CD14-positive monocyte (primary cell): ENCODE data around the gene CACTIN. TPM values are rescaled to one million over a fixed set of nuclear protein-coding genes. Genes with fewer than 3 reads are reported as not detected.

Experiments
- DNase-seq, 3 donors: peaks; one replicate each; pipeline ENCODE4 v3.0.0-alpha.2; 2011 to 2022
- H2AFZ ChIP-seq: 2 replicates; pipeline ENCODE4 v1.6.0; 2012; ENCODE audit warnings: mild to moderate bottlenecking, low read depth, low read length, inconsistent platforms; ENCODE audit not compliant: insufficient read depth, poor library complexity, severe bottlenecking
- H3K27ac ChIP-seq, 2 donors: 1 replicate in 1 of 2; 2 replicates in 1 of 2; pipeline ENCODE4 v1.5.1; 2012 to 2013; ENCODE audit warnings: low read length in 2 of 2, control low read depth in 1 of 2, inconsistent platforms in 1 of 2, low read depth in 1 of 2, mild to moderate bottlenecking in 1 of 2
- H3K27me3 ChIP-seq, 2 donors: one replicate each; pipeline versions ENCODE4 v1.6.0 to v1.6.1; 2011 to 2013; ENCODE audit warnings: low read length in 2 of 2; ENCODE audit not compliant: control insufficient read depth in 2 of 2, insufficient read depth in 2 of 2
- H3K36me3 ChIP-seq, 2 donors: replicated peaks in 1 of 2; 1 replicate in 1 of 2; 2 replicates in 1 of 2; pipeline versions ENCODE4 v1.5.1 to v1.6.1; 2012 to 2013; ENCODE audit warnings: low read length in 2 of 2, control low read depth in 1 of 2, inconsistent platforms in 1 of 2, mild to moderate bottlenecking in 1 of 2; ENCODE audit not compliant: insufficient read depth in 2 of 2, control insufficient read depth in 1 of 2
- H3K4me1 ChIP-seq, 2 donors: 1 replicate in 1 of 2; 2 replicates in 1 of 2; pipeline versions ENCODE4 v1.5.1 to v1.6.1; 2012 to 2013; ENCODE audit warnings: low read length in 2 of 2, control low read depth in 1 of 2, inconsistent platforms in 1 of 2, mild to moderate bottlenecking in 1 of 2, moderate library complexity in 1 of 2; ENCODE audit not compliant: insufficient read depth in 2 of 2, control insufficient read depth in 1 of 2
- H3K4me2 ChIP-seq: replicated peaks from 2 replicates; pipeline ENCODE3; 2012; ENCODE audit warnings: low read length, moderate library complexity, mild to moderate bottlenecking; ENCODE audit not compliant: poor library complexity, severe bottlenecking; ENCODE audit errors: extremely low read depth
- H3K4me3 ChIP-seq, 3 experiments: fragments of 200-600 bp in 1 of 3; sonication (generic) in 1 of 3; replicated peaks in 1 of 3; 1 replicate in 2 of 3; 2 replicates in 1 of 3; pipeline ENCODE4 v1.5.1; 2011 to 2013; ENCODE audit warnings: low read length in 3 of 3, mild to moderate bottlenecking in 3 of 3, control low read depth in 2 of 3, low read depth in 2 of 3, inconsistent platforms in 1 of 3, moderate library complexity in 1 of 3
- H3K79me2 ChIP-seq: 2 replicates; pipeline ENCODE4 v1.6.0; 2012; ENCODE audit warnings: mild to moderate bottlenecking, control low read depth, inconsistent platforms, low read length, moderate library complexity; ENCODE audit not compliant: insufficient read depth
- H3K9ac ChIP-seq: 2 replicates; pipeline ENCODE4 v1.6.0; 2017; ENCODE audit warnings: low read length, mild to moderate bottlenecking; ENCODE audit not compliant: insufficient read depth, poor library complexity, severe bottlenecking
- H3K9me3 ChIP-seq, 2 donors: replicated peaks in 1 of 2; 1 replicate in 1 of 2; 2 replicates in 1 of 2; pipeline versions ENCODE4 v1.5.1 to v1.6.1; 2012 to 2013; ENCODE audit warnings: low read length in 2 of 2, control low read depth in 1 of 2; ENCODE audit not compliant: control insufficient read depth in 1 of 2, insufficient read depth in 1 of 2
- H4K20me1 ChIP-seq: 2 replicates; pipeline ENCODE4 v1.6.0; 2012; ENCODE audit warnings: mild to moderate bottlenecking, low read length, control low read depth, moderate library complexity; ENCODE audit not compliant: insufficient read depth
- H3K27ac Mint-ChIP-seq, 7 donors: one replicate each; pipeline ENCODE4 v1.8.0; 2020; ENCODE audit warnings: mild to moderate bottlenecking in 7 of 7, mixed read lengths in 7 of 7, moderate library complexity in 6 of 7, inconsistent platforms in 2 of 7
- H3K27me3 Mint-ChIP-seq, 3 donors: one replicate each; pipeline ENCODE4 v1.8.0; 2021 to 2022; ENCODE audit warnings: low read depth in 3 of 3, mild to moderate bottlenecking in 3 of 3, mixed read lengths in 3 of 3, moderate library complexity in 3 of 3, inconsistent platforms in 1 of 3
- H3K36me3 Mint-ChIP-seq, 2 donors: one replicate each; pipeline ENCODE4 v1.8.0; 2020; ENCODE audit warnings: mixed read lengths in 2 of 2, inconsistent platforms in 1 of 2, mild to moderate bottlenecking in 1 of 2
- H3K4me1 Mint-ChIP-seq: one replicate; pipeline ENCODE4 v1.8.0; 2020; ENCODE audit warnings: mild to moderate bottlenecking, mixed read lengths
- H3K4me3 Mint-ChIP-seq, 2 donors: one replicate each; pipeline ENCODE4 v1.8.0; 2020; ENCODE audit warnings: mild to moderate bottlenecking in 2 of 2, mixed read lengths in 2 of 2, moderate library complexity in 1 of 2
- H3K9me3 Mint-ChIP-seq, 7 donors: one replicate each; pipeline ENCODE4 v1.8.0; 2020 to 2022; ENCODE audit warnings: mixed read lengths in 7 of 7, mild to moderate bottlenecking in 6 of 7, moderate library complexity in 6 of 7, inconsistent platforms in 2 of 7
- WGBS: methylation state at CpG from one replicate; pipeline ENCODE4 v1.1.5; 2013; ENCODE audit warnings: missing lambda C conversion rate; ENCODE audit not compliant: insufficient coverage; 5-methylcytosine and 5-hydroxymethylcytosine counted together
- intact Hi-C, 2 donors: fragments of 100-400 bp; cut with micrococcal nuclease; formaldehyde crosslinking; loops; one replicate each; pipeline versions ENCODE4 v1.15.0 to v1.15.1; 2023
- polyA plus RNA-seq, 3 donors: library from polyadenylated mRNA; depleted of rRNA in 1 of 3; unstranded in 2 of 3; stranded (reverse) in 1 of 3; fragments of 300-500 nt in 2 of 3; fragments of >200 nt in 1 of 3; fragmentation: Illumina TruSeq in 2 of 3; gene quantifications; 1 replicate in 2 of 3; 2 replicates in 1 of 3; pipeline ENCODE4 v1.2.3, GENCODE V29; 2012 to 2021
- TF ChIP-seq, protein P1 (sequence below): fragments of 200-600 bp; IDR thresholded peaks from one replicate; pipeline ENCODE4 v1.8.0; 2022; ENCODE audit warnings: antibody characterized with exemption, mild to moderate bottlenecking

The CACTIN gene
- polyA plus RNA-seq, 3 donors: 2.5 to 19.4 (median 3.0) TPM

DNA sequence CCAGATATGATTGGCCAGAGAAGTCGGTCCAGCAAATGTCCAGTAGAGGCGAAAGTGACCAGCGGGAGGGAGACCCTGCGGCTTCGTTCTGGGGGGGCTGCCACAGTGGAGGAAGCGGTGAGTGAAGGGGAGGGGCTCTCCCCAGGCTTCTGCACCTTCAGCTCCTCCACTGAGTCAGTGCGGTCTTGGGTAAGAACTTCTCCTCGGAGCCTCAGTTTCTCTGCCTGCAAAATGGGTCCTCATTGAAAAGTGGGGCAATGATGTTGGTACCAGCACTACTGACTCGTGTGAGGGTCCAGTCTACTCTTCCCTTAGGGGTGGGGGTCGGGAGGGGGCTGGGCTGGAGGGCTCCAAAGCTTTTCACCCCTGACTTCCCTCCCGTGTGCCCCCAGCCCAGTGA, 37.2 kb downstream of the CACTIN start:
- TF ChIP-seq, protein P1, sequence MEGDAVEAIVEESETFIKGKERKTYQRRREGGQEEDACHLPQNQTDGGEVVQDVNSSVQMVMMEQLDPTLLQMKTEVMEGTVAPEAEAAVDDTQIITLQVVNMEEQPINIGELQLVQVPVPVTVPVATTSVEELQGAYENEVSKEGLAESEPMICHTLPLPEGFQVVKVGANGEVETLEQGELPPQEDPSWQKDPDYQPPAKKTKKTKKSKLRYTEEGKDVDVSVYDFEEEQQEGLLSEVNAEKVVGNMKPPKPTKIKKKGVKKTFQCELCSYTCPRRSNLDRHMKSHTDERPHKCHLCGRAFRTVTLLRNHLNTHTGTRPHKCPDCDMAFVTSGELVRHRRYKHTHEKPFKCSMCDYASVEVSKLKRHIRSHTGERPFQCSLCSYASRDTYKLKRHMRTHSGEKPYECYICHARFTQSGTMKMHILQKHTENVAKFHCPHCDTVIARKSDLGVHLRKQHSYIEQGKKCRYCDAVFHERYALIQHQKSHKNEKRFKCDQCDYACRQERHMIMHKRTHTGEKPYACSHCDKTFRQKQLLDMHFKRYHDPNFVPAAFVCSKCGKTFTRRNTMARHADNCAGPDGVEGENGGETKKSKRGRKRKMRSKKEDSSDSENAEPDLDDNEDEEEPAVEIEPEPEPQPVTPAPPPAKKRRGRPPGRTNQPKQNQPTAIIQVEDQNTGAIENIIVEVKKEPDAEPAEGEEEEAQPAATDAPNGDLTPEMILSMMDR: no peak

DNA sequence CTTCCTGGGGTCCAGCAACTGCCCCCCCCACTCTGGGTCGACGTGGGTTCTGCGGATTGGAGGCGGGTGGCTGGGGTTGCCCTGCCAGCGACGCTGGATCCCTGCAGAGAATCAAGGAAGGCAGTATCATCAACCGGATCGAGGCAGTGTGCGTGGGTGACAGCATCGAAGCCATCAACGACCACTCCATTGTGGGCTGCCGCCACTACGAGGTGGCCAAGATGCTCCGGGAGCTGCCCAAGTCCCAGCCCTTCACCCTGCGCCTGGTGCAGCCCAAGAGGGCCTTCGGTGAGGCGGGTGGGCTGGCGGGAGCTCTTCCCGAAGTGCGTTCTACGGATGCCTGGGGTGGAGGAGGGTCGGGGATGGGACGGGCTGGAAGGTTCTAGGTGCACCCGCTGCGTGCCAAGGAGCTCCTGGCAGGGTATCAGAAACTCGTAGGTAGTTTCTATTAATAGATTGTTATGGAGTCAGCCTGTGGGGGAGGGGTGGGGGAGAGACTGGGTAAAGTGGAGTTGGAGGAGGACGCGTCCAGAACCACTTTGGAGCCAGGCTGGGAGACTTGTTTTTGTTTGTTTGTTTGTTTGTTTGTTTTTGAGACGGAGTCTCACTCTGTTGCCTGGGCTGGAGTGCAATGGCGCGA, 39.8 kb downstream of the CACTIN start:
- Histone ChIP-seq H3K79me2 (no peaks in the 10 kb centered on the region), H3K27me3 (peaks cover 5 to 20% of the 10 kb centered on the region in 2 donors), H3K4me1 (peaks cover 5 to 11% of the 10 kb centered on the region in 2 donors), H3K27ac (no peak overlapping the region), H2AFZ (no peak overlapping the region), H3K4me3 (no peak overlapping the region), H3K9me3 (peaks cover 5 to 12% of the 10 kb centered on the region in 2 donors), H3K9ac (no peak overlapping the region), H3K36me3 (no peaks in the 10 kb centered on the region), H4K20me1 (no peaks in the 10 kb centered on the region), H3K4me2 (no peak overlapping the region)
- intact Hi-C loops: no loop called here
- Mint-ChIP-seq H3K9me3 (peaks cover 5 to 17% (median 9%) of the 10 kb centered on the region in 7 donors), H3K27me3 (peaks cover 22 to 34% (median 28%) of the 10 kb centered on the region in 3 donors), H3K4me3 (peak overlapping the region in 1 of 2 donors; percentile 26), H3K27ac (no peak overlapping the region), H3K4me1 (no peaks in the 10 kb centered on the region), H3K36me3 (no peaks in the 10 kb centered on the region)
- 92% methylated on average over 29 of the region's 31 CpGs for WGBS
- TF ChIP-seq, protein P1: no peak
- no peak for DNase-seq

More for the DNA sequence above, 37.2 kb downstream of the CACTIN start:
- H3K27ac Mint-ChIP-seq: no peak overlapping the region
- H2AFZ ChIP-seq: no peak overlapping the region
- H3K4me3 ChIP-seq: no peak overlapping the region
- no peak overlapping the region for H3K4me3 Mint-ChIP-seq
- peaks cover 5 to 12% of the 10 kb centered on the region in 2 donors for H3K9me3 ChIP-seq
- WGBS: 94% methylated on average over 7 of the region's 11 CpGs
- peaks cover 5 to 20% (median 11%) of the 10 kb centered on the region in 7 donors for H3K9me3 Mint-ChIP-seq
- H3K4me2 ChIP-seq: no peak overlapping the region
- H3K9ac ChIP-seq: no peak overlapping the region
- intact Hi-C loops: no loop called here
- no peak for DNase-seq
- no peaks in the 10 kb centered on the region for H3K36me3 Mint-ChIP-seq
- H3K79me2 ChIP-seq: no peaks in the 10 kb centered on the region
- peaks cover 17 to 26% (median 26%) of the 10 kb centered on the region in 3 donors for H3K27me3 Mint-ChIP-seq
- H3K27ac ChIP-seq: no peak overlapping the region
- H3K4me1 ChIP-seq: peaks cover 5 to 11% of the 10 kb centered on the region in 2 donors
- H3K4me1 Mint-ChIP-seq: no peaks in the 10 kb centered on the region
- no peaks in the 10 kb centered on the region for H4K20me1 ChIP-seq
- H3K36me3 ChIP-seq: no peaks in the 10 kb centered on the region
- H3K27me3 ChIP-seq: peaks cover 5 to 19% of the 10 kb centered on the region in 2 donors
